Urinary bladder (tissue), 4 donors: ENCODE results near the gene MRPL48. TPM values are rescaled to one million over a fixed set of nuclear protein-coding genes. Genes with fewer than 3 reads are reported as not detected.
"Not testable (repeated sequence)": the region's sequence is repeated elsewhere in the genome, so short reads cannot be mapped to it uniquely, and the experiment has no call there.

Experiments
- DNase-seq: peaks from one replicate; pipeline ENCODE4 v3.0.0-alpha.2; 2015; ENCODE audit errors: extremely low spot score
- H3K27ac ChIP-seq: one replicate; pipeline ENCODE4 v1.5.1; 2013; ENCODE audit warnings: low read depth, mild to moderate bottlenecking, moderate library complexity
- H3K36me3 ChIP-seq: one replicate; pipeline ENCODE4 v1.6.1; 2013; ENCODE audit warnings: mild to moderate bottlenecking, moderate library complexity; ENCODE audit not compliant: insufficient read depth
- H3K4me1 ChIP-seq: one replicate; pipeline ENCODE4 v1.6.1; 2013; ENCODE audit warnings: mild to moderate bottlenecking, moderate library complexity; ENCODE audit not compliant: insufficient read depth
- H3K4me3 ChIP-seq: one replicate; pipeline ENCODE4 v1.5.1; 2013; ENCODE audit warnings: low read depth, low read length
- WGBS: extraction: QIAGEN DNeasy Blood & Tissue Kit; methylation state at CpG from one replicate; pipeline ENCODE4 v1.1.7; 2013; 5-methylcytosine and 5-hydroxymethylcytosine counted together
- polyA plus RNA-seq: library from polyadenylated mRNA; stranded (reverse); fragments of 200-250 nt; gene quantifications from one replicate; pipeline ENCODE4 v1.2.3, GENCODE V29; 2013
- total RNA-seq: library from RNA; depleted of rRNA; stranded (reverse); fragments of >200 nt; gene quantifications from one replicate; pipeline ENCODE4 v1.2.3, GENCODE V29; 2014
- donor health status: healthy with polysubstance abuse.
- donor health status: healthy.

MRPL48 gene
- total and polyA plus RNA-seq, 2 donors = 22.3 to 33.2 TPM

GRCh38 chr11:73872749-73873357 lies 85.2 kb downstream of the MRPL48 start:
- Histone ChIP-seq H3K27ac (no peak overlapping the region), H3K36me3 (no peaks in the 10 kb centered on the region), H3K4me1 (peaks cover 3% of the 10 kb centered on the region), H3K4me3 (no peak overlapping the region)
- no peak for DNase-seq
- WGBS = 95% methylated on average over 9 of the region's 9 CpGs

DNA sequence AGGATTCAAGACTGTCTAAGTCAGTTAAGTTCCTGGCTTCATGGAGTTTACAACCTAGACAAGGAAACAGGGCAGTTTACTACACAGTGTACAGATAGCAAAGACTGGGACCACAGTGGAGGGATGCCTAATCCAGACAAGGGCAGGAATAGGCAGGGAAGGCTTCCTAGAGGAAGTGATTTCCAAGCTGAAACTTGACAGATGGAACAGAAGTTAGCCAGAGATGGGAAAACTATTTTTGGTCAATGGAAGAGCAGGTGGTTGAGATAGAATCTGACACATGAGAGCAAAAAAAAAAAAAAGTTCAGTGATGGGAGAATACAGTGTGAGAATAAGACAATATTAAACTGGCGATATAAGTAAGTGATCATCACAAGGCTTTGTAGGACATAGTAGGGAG lies 87.7 kb downstream of the MRPL48 start:
- H3K36me3 ChIP-seq = no peaks in the 10 kb centered on the region
- no peak for DNase-seq
- WGBS = 89% methylated on average over 1 of the region's 1 CpG
- H3K27ac ChIP-seq = no peak overlapping the region
- H3K4me3 ChIP-seq = no peak overlapping the region
- H3K4me1 ChIP-seq = peaks cover 3% of the 10 kb centered on the region

DNA sequence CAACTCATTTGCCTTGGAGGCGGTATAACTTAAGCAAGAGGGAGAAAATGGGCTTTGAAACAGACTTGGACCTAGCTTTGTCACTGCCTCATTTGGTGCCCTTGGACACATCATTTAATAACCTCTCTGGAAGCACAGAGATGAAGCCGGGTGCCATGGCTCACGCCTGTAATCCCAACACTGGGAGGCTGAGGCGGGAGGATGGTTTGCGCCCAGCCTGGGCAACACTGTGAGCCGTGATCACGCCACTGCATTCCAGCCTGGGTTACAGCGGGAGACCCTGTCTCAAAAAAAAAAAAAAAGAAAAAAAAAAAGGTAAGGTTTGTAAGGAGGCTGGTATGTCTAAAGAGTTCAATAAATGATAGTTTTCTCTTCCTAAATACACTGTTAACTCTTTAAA lies 88.2 kb downstream of the MRPL48 start:
- Histone ChIP-seq H3K36me3 (no peaks in the 10 kb centered on the region), H3K4me1 (peaks cover 3% of the 10 kb centered on the region), H3K4me3 (peak overlapping the region; percentile 73), H3K27ac (no peak overlapping the region)
- WGBS = 34% methylated on average over 8 of the region's 8 CpGs
- no peak for DNase-seq

GRCh38 chr11:73876424-73877310 lies 89.0 kb downstream of the MRPL48 start, which contains the start of the genes COA4 and PAAF1:
Gene COA4, minus strand, starts transcription at chr11:73876846. Its CDS starts 3,468 bp downstream, at chr11:73873378.
Gene PAAF1, plus strand, starts transcription at chr11:73876999. Its CDS starts 23 bp downstream, at chr11:73877022.
- Histone ChIP-seq H3K4me3 (peak within 1 kb of the TSS; percentile 73), H3K36me3 (no peaks in the 10 kb centered on the region), H3K27ac (peak within 1 kb of the TSS; percentile 75), H3K4me1 (peaks cover 3% of the 10 kb centered on the region)
- DNase-seq = peak; percentile 94
- under 1% methylated on average over 57 of the region's 57 CpGs for WGBS

- Histone ChIP-seq H3K36me3 (no peaks in the 10 kb centered on the region), H3K4me1 (peaks cover 3% of the 10 kb centered on the region), H3K4me3 (no peak overlapping the region), H3K27ac (no peak overlapping the region)
- 72% methylated on average over 1 of the region's 1 CpG for WGBS
- DNase-seq = no peak
These were observed 91.1 kb downstream of the MRPL48 start for GRCh38 chr11:73878771-73879170.

- H3K4me3 ChIP-seq, H3K4me1 ChIP-seq, H3K27ac ChIP-seq, DNase-seq, H3K36me3 ChIP-seq: not testable (repeated sequence)
- WGBS = 87% methylated on average over 10 of the region's 10 CpGs
These were observed 92.8 kb downstream of the MRPL48 start for GRCh38 chr11:73880449-73880848.

DNA sequence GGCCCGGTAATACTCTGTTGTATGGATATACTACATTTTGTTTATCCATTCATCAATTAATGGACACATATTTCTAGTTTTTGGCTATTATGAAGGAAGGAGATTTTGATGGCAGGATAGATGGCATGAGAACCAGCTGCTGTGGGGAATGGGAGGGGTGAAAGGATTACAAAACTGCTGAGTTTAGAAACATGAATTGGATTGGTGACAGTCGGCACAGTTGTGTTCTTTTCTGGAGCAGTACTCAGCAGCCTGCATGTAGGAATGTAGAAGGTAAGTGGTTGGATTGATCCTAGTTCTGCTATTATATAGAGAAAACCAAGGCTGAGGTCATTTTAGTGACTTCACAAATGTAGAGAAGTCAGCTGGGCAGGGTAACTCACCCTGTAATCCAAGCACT lies 96.2 kb downstream of the MRPL48 start:
- WGBS = 90% methylated on average over 2 of the region's 2 CpGs
- Histone ChIP-seq H3K36me3 (no peaks in the 10 kb centered on the region), H3K4me3 (no peak overlapping the region), H3K27ac (no peak overlapping the region), H3K4me1 (no peaks in the 10 kb centered on the region)
- no peak for DNase-seq

DNA sequence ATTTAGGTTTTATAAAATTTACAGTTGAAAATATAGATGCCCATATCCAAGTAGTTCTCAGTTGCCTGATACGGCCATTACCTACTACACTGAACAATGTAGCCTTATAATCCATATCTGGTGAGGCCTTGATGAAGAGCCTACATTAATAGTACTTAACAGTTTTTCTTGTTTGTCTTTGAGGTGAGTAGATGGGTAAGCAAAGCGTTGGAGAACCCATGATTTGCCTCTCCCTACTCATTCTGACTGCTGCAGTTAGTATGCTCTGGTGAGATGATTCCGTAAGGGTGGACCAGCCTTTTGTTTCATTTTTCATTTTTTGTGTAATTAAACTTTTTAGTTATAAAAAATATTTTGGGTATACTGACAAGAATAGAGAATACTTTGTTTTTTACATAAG lies 100.6 kb downstream of the MRPL48 start:
- Histone ChIP-seq H3K4me1 (no peaks in the 10 kb centered on the region), H3K36me3 (peaks cover 2% of the 10 kb centered on the region), H3K4me3 (no peak overlapping the region), H3K27ac (no peak overlapping the region)
- no peak for DNase-seq
- 97% methylated on average over 3 of the region's 3 CpGs for WGBS

DNA sequence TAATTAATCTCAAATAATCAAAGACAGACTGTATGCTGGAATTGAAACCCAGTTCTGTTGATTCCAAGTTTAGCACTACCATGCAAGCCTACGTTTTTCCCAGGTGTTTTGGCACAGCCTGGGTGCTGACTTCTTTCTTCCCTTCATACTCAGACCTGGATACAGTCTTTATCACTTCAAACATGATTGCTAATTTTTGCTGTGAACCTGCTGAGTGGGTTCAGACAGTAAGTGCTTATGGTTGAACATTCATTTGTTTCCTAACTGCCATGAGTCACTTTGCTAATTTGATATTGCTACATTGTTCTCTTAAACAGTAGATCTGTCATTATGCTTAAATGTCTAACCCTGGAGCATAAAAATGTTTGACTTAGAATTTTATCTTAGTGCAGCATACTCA lies 101.3 kb downstream of the MRPL48 start:
- H3K4me1 ChIP-seq = no peaks in the 10 kb centered on the region
- H3K27ac ChIP-seq = no peak overlapping the region
- 51% methylated on average over 1 of the region's 1 CpG for WGBS
- H3K4me3 ChIP-seq = no peak overlapping the region
- H3K36me3 ChIP-seq = peaks cover 2% of the 10 kb centered on the region
- no peak for DNase-seq

DNA sequence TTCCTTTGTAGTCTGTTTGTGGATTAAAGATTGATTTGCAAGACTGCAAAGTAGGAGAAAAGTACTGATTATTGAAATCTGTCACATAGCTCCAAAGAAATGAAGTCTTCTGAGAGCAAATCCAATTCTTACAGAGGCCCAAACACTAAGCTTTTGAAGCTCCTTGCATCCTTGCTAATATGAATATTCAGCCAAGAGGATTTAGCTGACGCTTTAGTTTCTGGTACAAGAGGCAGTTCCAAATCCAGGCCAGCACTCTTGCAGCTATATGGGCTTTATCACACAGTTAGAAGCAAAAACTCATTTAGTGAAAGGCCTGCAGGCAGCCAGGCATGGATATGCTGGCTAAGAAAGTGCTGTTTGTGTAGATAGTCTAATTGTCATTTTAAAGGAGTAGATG lies 101.9 kb downstream of the MRPL48 start:
- Histone ChIP-seq H3K4me3 (no peak overlapping the region), H3K27ac (no peak overlapping the region), H3K4me1 (no peaks in the 10 kb centered on the region), H3K36me3 (peaks cover 2% of the 10 kb centered on the region)
- no peak for DNase-seq
- WGBS = 79% methylated on average over 1 of the region's 1 CpG

DNA sequence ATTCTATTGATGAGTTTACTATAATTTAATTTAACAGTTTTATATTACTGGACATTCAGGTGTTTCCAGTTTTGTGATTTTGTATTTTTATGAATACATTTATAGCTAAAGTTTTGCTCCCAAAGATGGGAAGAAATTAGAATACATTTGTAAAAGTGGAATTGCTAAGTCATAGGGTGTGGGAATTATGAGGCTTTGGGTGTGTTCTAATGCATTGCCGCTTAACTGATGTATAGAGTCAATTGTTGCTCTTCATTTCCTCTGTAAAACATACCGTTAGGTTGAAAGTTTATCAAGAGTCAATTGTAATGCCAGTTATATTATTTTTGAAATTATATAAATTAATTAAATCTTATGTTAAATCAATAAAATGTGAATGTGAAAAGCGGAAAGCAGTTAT lies 105.4 kb downstream of the MRPL48 start:
- Histone ChIP-seq H3K4me1 (no peaks in the 10 kb centered on the region), H3K36me3 (peaks cover 2% of the 10 kb centered on the region), H3K27ac (no peak overlapping the region), H3K4me3 (no peak overlapping the region)
- no peak for DNase-seq
- WGBS = 95% methylated on average over 3 of the region's 3 CpGs

DNA sequence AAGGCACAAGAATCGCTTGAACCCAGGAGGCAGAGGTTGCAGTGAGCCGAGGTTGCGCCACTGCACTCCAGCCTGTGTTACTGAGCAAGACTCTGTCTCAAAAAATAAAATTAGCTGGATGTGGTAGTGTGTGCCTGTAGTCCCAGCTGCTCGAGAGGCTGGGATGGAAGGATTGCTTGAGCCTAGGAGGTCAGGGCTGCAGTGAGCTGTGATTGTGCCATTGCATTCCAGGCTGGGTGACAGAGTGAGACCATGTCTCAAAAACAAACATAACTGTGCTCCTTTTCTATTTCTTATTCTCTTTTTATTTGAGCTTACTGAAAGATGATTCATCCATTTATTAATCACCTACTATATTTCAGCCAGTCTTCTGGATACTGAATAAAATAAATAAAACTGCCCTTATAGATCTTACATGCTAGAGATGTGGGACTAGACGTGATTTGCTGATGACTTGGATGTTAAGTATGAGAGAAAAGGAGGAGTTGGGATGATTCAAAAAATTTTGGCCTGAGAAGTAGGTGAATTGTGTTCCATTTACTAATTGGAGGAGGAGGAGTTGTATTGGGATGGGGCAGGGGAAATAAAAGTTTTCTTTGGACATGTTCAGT lies 107.2 kb downstream of the MRPL48 start:
- peaks cover 2% of the 10 kb centered on the region for H3K36me3 ChIP-seq
- WGBS = 95% methylated on average over 5 of the region's 5 CpGs

GRCh38 chr11:73902303-73902702 lies 114.6 kb downstream of the MRPL48 start:
- DNase-seq = no peak
- peaks cover 4% of the 10 kb centered on the region for H3K36me3 ChIP-seq
- H3K27ac ChIP-seq = no peak overlapping the region
- H3K4me1 ChIP-seq = no peaks in the 10 kb centered on the region
- 93% methylated on average over 1 of the region's 1 CpG for WGBS
- H3K4me3 ChIP-seq = no peak overlapping the region

More for the DNA sequence above, 107.2 kb downstream of the MRPL48 start:
- H3K4me1 ChIP-seq = no peaks in the 10 kb centered on the region
- DNase-seq = no peak
- no peak overlapping the region for H3K4me3 ChIP-seq
- H3K27ac ChIP-seq = no peak overlapping the region

GRCh38 chr11:73907191-73907590 lies 119.5 kb downstream of the MRPL48 start:
- H3K27ac ChIP-seq = no peak overlapping the region
- H3K4me1 ChIP-seq = no peaks in the 10 kb centered on the region
- H3K36me3 ChIP-seq = peaks cover 7% of the 10 kb centered on the region
- 88% methylated on average over 4 of the region's 4 CpGs for WGBS
- H3K4me3 ChIP-seq = no peak overlapping the region
- DNase-seq = no peak
